Stimulated activated naive CD8-positive, alpha-beta T cell treated with anti-CD3 and anti-CD28 coated beads, Interleukin-15, Interleukin-2, amounts not matched to agents 100 ng/mL and 50 ng/mL, for 24 hours (primary cell): ENCODE data around the gene TMA7B.
A peak's percentile ranks its signal among the peaks of the same experiment; 100 is the strongest.
"Not testable (repeated sequence)": the region's sequence is repeated elsewhere in the genome, so short reads cannot be mapped to it uniquely, and the experiment has no call there.

ENCODE experiments used
- H3K27ac Mint-ChIP-seq: one replicate; pipeline ENCODE4 v1.8.0; 2021; ENCODE audit warnings: mild to moderate bottlenecking, mixed read lengths
- H3K27me3 Mint-ChIP-seq: one replicate; pipeline ENCODE4 v1.8.0; 2021; ENCODE audit warnings: mixed read lengths
- H3K36me3 Mint-ChIP-seq: one replicate; pipeline ENCODE4 v1.8.0; 2021; ENCODE audit warnings: low read depth, mixed read lengths
- H3K4me1 Mint-ChIP-seq: one replicate; pipeline ENCODE4 v1.8.0; 2021; ENCODE audit warnings: low read depth, mixed read lengths
- H3K4me3 Mint-ChIP-seq: one replicate; pipeline ENCODE4 v1.8.0; 2021; ENCODE audit warnings: mild to moderate bottlenecking, mixed read lengths
- H3K9me3 Mint-ChIP-seq: one replicate; pipeline ENCODE4 v1.8.0; 2021; ENCODE audit warnings: mixed read lengths

TMA7B gene

GRCh38 chr22:39974065-39974464 is 13.9 kb downstream of the TMA7B start:
- H3K4me1 Mint-ChIP-seq, result peaks cover 11% of the 10 kb centered on the region
- H3K9me3 Mint-ChIP-seq, result no peaks in the 10 kb centered on the region
- H3K4me3 Mint-ChIP-seq, result no peak overlapping the region
- no peaks in the 10 kb centered on the region for H3K27me3 Mint-ChIP-seq
- no peak overlapping the region for H3K27ac Mint-ChIP-seq
- peaks cover 52% of the 10 kb centered on the region for H3K36me3 Mint-ChIP-seq

GRCh38 chr22:39979048-39979447 is 18.9 kb downstream of the TMA7B start:
- H3K9me3 Mint-ChIP-seq, result no peaks in the 10 kb centered on the region
- H3K27ac Mint-ChIP-seq, result peak overlapping the region; percentile 59
- no peak overlapping the region for H3K4me3 Mint-ChIP-seq
- no peaks in the 10 kb centered on the region for H3K27me3 Mint-ChIP-seq
- peaks cover 29% of the 10 kb centered on the region for H3K4me1 Mint-ChIP-seq
- H3K36me3 Mint-ChIP-seq, result peaks cover 23% of the 10 kb centered on the region

GRCh38 chr22:39979458-39979857 is 19.3 kb downstream of the TMA7B start:
- Mint-ChIP-seq H3K36me3 (peaks cover 23% of the 10 kb centered on the region), H3K27me3 (no peaks in the 10 kb centered on the region), H3K27ac (no peak overlapping the region), H3K4me3 (no peak overlapping the region), H3K9me3 (no peaks in the 10 kb centered on the region), H3K4me1 (peaks cover 29% of the 10 kb centered on the region)

GRCh38 chr22:39980596-39980995 is 20.4 kb downstream of the TMA7B start:
- Mint-ChIP-seq H3K4me1 (peaks cover 37% of the 10 kb centered on the region), H3K9me3 (no peaks in the 10 kb centered on the region), H3K36me3 (peaks cover 20% of the 10 kb centered on the region), H3K27me3 (no peaks in the 10 kb centered on the region), H3K27ac (no peak overlapping the region), H3K4me3 (no peak overlapping the region)

GRCh38 chr22:39983346-39983745 is 23.1 kb downstream of the TMA7B start:
- Mint-ChIP-seq H3K27ac (peak overlapping the region; percentile 15), H3K27me3 (no peaks in the 10 kb centered on the region), H3K4me3 (no peak overlapping the region)

GRCh38 chr22:39984006-39984405 is 23.8 kb downstream of the TMA7B start:
- no peak overlapping the region for H3K4me3 Mint-ChIP-seq
- H3K9me3 Mint-ChIP-seq, result no peaks in the 10 kb centered on the region
- peaks cover 3% of the 10 kb centered on the region for H3K36me3 Mint-ChIP-seq
- peaks cover 4% of the 10 kb centered on the region for H3K27me3 Mint-ChIP-seq
- H3K27ac Mint-ChIP-seq, result no peak overlapping the region
- peaks cover 32% of the 10 kb centered on the region for H3K4me1 Mint-ChIP-seq

More at GRCh38 chr22:39983346-39983745, 23.1 kb downstream of the TMA7B start:
- Mint-ChIP-seq H3K4me1 (peaks cover 36% of the 10 kb centered on the region), H3K9me3 (no peaks in the 10 kb centered on the region), H3K36me3 (peaks cover 3% of the 10 kb centered on the region)

- H3K4me3 Mint-ChIP-seq, result no peak overlapping the region
- H3K27me3 Mint-ChIP-seq, result peaks cover 8% of the 10 kb centered on the region
- no peaks in the 10 kb centered on the region for H3K9me3 Mint-ChIP-seq
- no peak overlapping the region for H3K27ac Mint-ChIP-seq
- peaks cover 25% of the 10 kb centered on the region for H3K4me1 Mint-ChIP-seq
- no peaks in the 10 kb centered on the region for H3K36me3 Mint-ChIP-seq
Observed at GRCh38 chr22:39984746-39985145, 24.5 kb downstream of the TMA7B start.

GRCh38 chr22:39985383-39986035 is 25.3 kb downstream of the TMA7B start:
- H3K4me1 Mint-ChIP-seq, result peaks cover 17% of the 10 kb centered on the region
- no peaks in the 10 kb centered on the region for H3K9me3 Mint-ChIP-seq
- H3K27ac Mint-ChIP-seq, result no peak overlapping the region
- peaks cover 8% of the 10 kb centered on the region for H3K27me3 Mint-ChIP-seq
- no peak overlapping the region for H3K4me3 Mint-ChIP-seq
- H3K36me3 Mint-ChIP-seq, result no peaks in the 10 kb centered on the region

- H3K9me3 Mint-ChIP-seq, result no peaks in the 10 kb centered on the region
- no peak overlapping the region for H3K27ac Mint-ChIP-seq
- no peaks in the 10 kb centered on the region for H3K36me3 Mint-ChIP-seq
- no peak overlapping the region for H3K4me3 Mint-ChIP-seq
- peaks cover 13% of the 10 kb centered on the region for H3K4me1 Mint-ChIP-seq
- H3K27me3 Mint-ChIP-seq, result peaks cover 12% of the 10 kb centered on the region
Observed at GRCh38 chr22:39988386-39989114, 28.4 kb downstream of the TMA7B start.

- Mint-ChIP-seq H3K9me3 (no peaks in the 10 kb centered on the region), H3K27ac (no peak overlapping the region), H3K27me3 (peaks cover 12% of the 10 kb centered on the region), H3K36me3 (no peaks in the 10 kb centered on the region), H3K4me3 (no peak overlapping the region), H3K4me1 (peaks cover 21% of the 10 kb centered on the region)
Observed at GRCh38 chr22:39989633-39990032, 29.4 kb downstream of the TMA7B start.

GRCh38 chr22:39990686-39991085 is 30.5 kb downstream of the TMA7B start:
- Mint-ChIP-seq H3K36me3 (no peaks in the 10 kb centered on the region), H3K4me1 (peaks cover 12% of the 10 kb centered on the region), H3K9me3 (no peaks in the 10 kb centered on the region), H3K27ac (no peak overlapping the region), H3K27me3 (peaks cover 12% of the 10 kb centered on the region), H3K4me3 (no peak overlapping the region)

- Mint-ChIP-seq H3K27me3 (peaks cover 16% of the 10 kb centered on the region), H3K36me3 (no peaks in the 10 kb centered on the region), H3K4me1 (peaks cover 8% of the 10 kb centered on the region), H3K9me3 (no peaks in the 10 kb centered on the region), H3K27ac (no peak overlapping the region), H3K4me3 (no peak overlapping the region)
Observed at GRCh38 chr22:39991159-39991860, 31.1 kb downstream of the TMA7B start.

- Mint-ChIP-seq H3K27ac (no peak overlapping the region), H3K36me3 (no peaks in the 10 kb centered on the region), H3K4me1 (peaks cover 14% of the 10 kb centered on the region), H3K9me3 (no peaks in the 10 kb centered on the region), H3K4me3 (no peak overlapping the region), H3K27me3 (peaks cover 24% of the 10 kb centered on the region)
Observed at GRCh38 chr22:39992088-39992826, 32.1 kb downstream of the TMA7B start.

- H3K9me3 Mint-ChIP-seq, H3K4me3 Mint-ChIP-seq, H3K27ac Mint-ChIP-seq, H3K36me3 Mint-ChIP-seq: not testable (repeated sequence)
- H3K4me1 Mint-ChIP-seq, result peaks cover 14% of the 10 kb centered on the region
- peaks cover 28% of the 10 kb centered on the region for H3K27me3 Mint-ChIP-seq
Observed at GRCh38 chr22:39992894-39993293, 32.7 kb downstream of the TMA7B start.
